Left lung (tissue), 14 donors: ENCODE data around the gene ZNF814. TPM values are rescaled to one million over a fixed set of nuclear protein-coding genes. Genes with fewer than 3 reads are reported as not detected.

Source experiments
- ATAC-seq: fragments of 200-7000 bp; cut with Tn5 transposase; one replicate; pipeline ENCODE4 v1.9.1; 2020; ENCODE audit warnings: moderate library complexity
- DNase-seq, 4 donors: peaks; one replicate each; pipeline ENCODE4 v3.0.0-alpha.2; 2013 to 2020
- H3K27ac ChIP-seq, 2 donors: fragments of 200-600 bp; sonication (generic) in 1 of 2; one replicate each; pipeline versions ENCODE4 v1.5.0 to v1.8.0; 2020 to 2021
- H3K27me3 ChIP-seq, 2 donors: fragments of 200-600 bp; sonication (generic) in 1 of 2; one replicate each; pipeline versions ENCODE4 v1.5.0 to v1.8.0; 2020 to 2021
- H3K36me3 ChIP-seq, 2 donors: fragments of 200-600 bp; sonication (generic) in 1 of 2; one replicate each; pipeline versions ENCODE4 v1.5.0 to v1.8.0; 2020 to 2021
- H3K4me1 ChIP-seq, 2 donors: fragments of 200-600 bp; one replicate each; pipeline ENCODE4 v1.8.0; 2021
- H3K4me3 ChIP-seq, 2 donors: fragments of 200-600 bp; sonication (generic) in 1 of 2; one replicate each; pipeline versions ENCODE4 v1.5.0 to v1.8.0; 2020 to 2021; ENCODE audit warnings: mild to moderate bottlenecking in 1 of 2
- H3K9me3 ChIP-seq, 2 donors: fragments of 200-600 bp; sonication (generic) in 1 of 2; one replicate each; pipeline versions ENCODE4 v1.5.0 to v1.8.0; 2020 to 2021
- intact Hi-C, 2 donors: fragments of 100-400 bp; cut with DNase I; formaldehyde crosslinking; loops; one replicate each; pipeline versions ENCODE4 v1.11.2 to v1.14.2; 2022
- long read RNA-seq, 12 donors: library from polyadenylated mRNA in 2 of 12; unstranded in 2 of 12; transcript quantifications; one replicate each; pipeline ENCODE4 v2.0.0 and lab custom pipeline, GENCODE V29; 2019 to 2026
- polyA plus RNA-seq, 6 donors: library from polyadenylated mRNA; unstranded; fragments of 120-200 nt; gene quantifications; one replicate each; pipeline ENCODE4 v1.2.1, GENCODE V29; 2013; ENCODE audit not compliant: insufficient read length in 6 of 6
- total RNA-seq, 2 donors: library from RNA; stranded (reverse); fragmentation: NEBNext Ultra II Directional; extraction: Animal tissue kit (Norgen Biotek cat#: 25700); gene quantifications; one replicate each; pipeline ENCODE4 v1.2.1, GENCODE V29; 2021
- TF ChIP-seq, protein P1 (sequence below), 2 donors: fragments of 200-600 bp; sonication (generic) in 1 of 2; IDR thresholded peaks; one replicate each; pipeline versions ENCODE4 v1.5.0 to v1.8.0; 2021; ENCODE audit warnings: antibody characterized with exemption in 2 of 2
- donor health status: DM: no; HTN: yes; CAD: no.
- donor health status: DM: no; HTN: no; CAD: no.

ZNF814 gene
- total RNA-seq (10 to 100 TPM; 10.7 to 21.0 TPM), polyA plus RNA-seq (10 to 100 TPM; 52.7 to 71.2 (median 65.2) TPM)
- long read RNA-seq, donor 1, transcript ZNF814-202 (1 exons, 2,277 nt) = major isoform, 29 of 41 reads
- long read RNA-seq, donor 1, transcript ZNF814-207 (1 exons, 2,496 nt) = minor isoform, 7 of 41 reads
- long read RNA-seq, donor 1, partial matches to known transcripts = 0 of 41 reads
- long read RNA-seq, donor 1, other reads (novel, unspliced or antisense) = 0 of 41 reads
- long read RNA-seq, donor 2, transcript ZNF814-202 (1 exons, 2,277 nt) = major isoform, 33 of 55 reads
- long read RNA-seq, donor 2, transcript ZNF814-207 (1 exons, 2,496 nt) = minor isoform, 16 of 55 reads
- long read RNA-seq, donor 2, partial matches to known transcripts = 0 of 55 reads
- long read RNA-seq, donor 2, other reads (novel, unspliced or antisense) = 0 of 55 reads
- long read RNA-seq, donor 3, transcript ZNF814-207 (1 exons, 2,496 nt) = major isoform, 8 of 24 reads
- long read RNA-seq, donor 3, transcript ZNF814-202 (1 exons, 2,277 nt) = major isoform, 8 of 24 reads
- long read RNA-seq, donor 3, partial matches to known transcripts = 0 of 24 reads
- long read RNA-seq, donor 3, other reads (novel, unspliced or antisense) = 0 of 24 reads
- long read RNA-seq, donor 4, partial matches to known transcripts = 0 of 6 reads
- long read RNA-seq, donor 4, other reads (novel, unspliced or antisense) = 4 of 6 reads
- long read RNA-seq, donor 5, transcript ZNF814-208 (3 exons, 528 nt) = minor isoform, 7 of 32 reads
- long read RNA-seq, donor 5, transcript ZNF814-207 (1 exons, 2,496 nt) = major isoform, 13 of 32 reads
- long read RNA-seq, donor 5, transcript ZNF814-202 (1 exons, 2,277 nt) = minor isoform, 11 of 32 reads
- long read RNA-seq, donor 5, partial matches to known transcripts = 0 of 32 reads
- long read RNA-seq, donor 5, other reads (novel, unspliced or antisense) = 0 of 32 reads
- long read RNA-seq, donor 6, transcript ZNF814-202 (1 exons, 2,277 nt) = major isoform, 14 of 30 reads
- long read RNA-seq, donor 6, partial matches to known transcripts = 9 of 30 reads
- long read RNA-seq, donor 6, other reads (novel, unspliced or antisense) = 0 of 30 reads
- long read RNA-seq, donor 7, transcript ZNF814-202 (1 exons, 2,277 nt) = major isoform, 9 of 14 reads
- long read RNA-seq, donor 7, partial matches to known transcripts = 0 of 14 reads
- long read RNA-seq, donor 7, other reads (novel, unspliced or antisense) = 0 of 14 reads
- long read RNA-seq, donor 8, transcript ZNF814-202 (1 exons, 2,277 nt) = major isoform, 26 of 44 reads
- long read RNA-seq, donor 8, transcript ZNF814-207 (1 exons, 2,496 nt) = minor isoform, 12 of 44 reads
- long read RNA-seq, donor 8, partial matches to known transcripts = 0 of 44 reads
- long read RNA-seq, donor 8, other reads (novel, unspliced or antisense) = 0 of 44 reads
- long read RNA-seq, donor 9, partial matches to known transcripts = 0 of 1 reads
- long read RNA-seq, donor 9, other reads (novel, unspliced or antisense) = 0 of 1 reads
- long read RNA-seq, donor 10, partial matches to known transcripts = 0 of 3 reads
- long read RNA-seq, donor 10, other reads (novel, unspliced or antisense) = 0 of 3 reads
- long read RNA-seq, donor 11 = 0 reads
- long read RNA-seq, donor 12, transcript ZNF814-207 (1 exons, 2,496 nt) = minor isoform, 10 of 50 reads
- long read RNA-seq, donor 12, transcript ZNF814-202 (1 exons, 2,277 nt) = major isoform, 23 of 50 reads
- long read RNA-seq, donor 12, transcript ZNF814-208 (3 exons, 528 nt) = minor isoform, 6 of 50 reads
- long read RNA-seq, donor 12, partial matches to known transcripts = 9 of 50 reads
- long read RNA-seq, donor 12, other reads (novel, unspliced or antisense) = 0 of 50 reads

DNA sequence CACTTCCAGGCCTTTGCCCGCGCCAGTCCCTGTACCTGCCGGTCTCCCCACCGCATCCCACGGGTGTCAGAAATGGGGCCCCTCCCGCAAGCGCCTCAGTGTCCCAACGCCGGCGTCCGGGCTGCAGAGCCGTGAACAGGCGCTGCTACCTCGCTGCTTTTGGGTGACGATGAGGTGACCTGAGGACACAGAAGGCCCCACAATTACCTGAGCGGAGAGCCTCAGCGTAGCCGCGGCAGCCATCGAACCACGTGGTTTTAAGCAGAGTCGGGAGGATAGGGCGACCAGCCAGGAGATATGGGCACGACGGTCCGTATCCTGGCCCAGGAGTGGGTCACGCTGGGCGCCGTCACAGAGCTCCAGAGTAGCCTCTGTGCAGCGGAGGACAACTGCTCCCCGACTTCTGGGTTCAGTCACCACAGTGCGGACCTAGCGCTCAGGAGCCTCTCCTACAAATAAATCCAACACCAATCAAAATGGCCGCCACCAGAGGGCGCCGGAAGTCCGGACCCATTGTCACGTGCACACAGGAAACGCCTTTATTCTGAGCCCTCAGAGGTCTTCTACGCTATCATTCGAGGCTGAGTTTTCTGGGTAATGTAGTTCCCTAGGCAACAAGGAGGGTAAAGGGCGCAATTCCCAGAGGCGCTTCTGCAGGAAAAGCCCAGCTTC, at the start of gene ZNF814:
Gene ZNF814, minus strand, starts transcription at position 478 of the 672 bp plus-strand sequence. Its CDS starts 235 bp downstream, at position 243.
- Histone ChIP-seq H3K9me3 (peaks cover 0 to 25% of the 10 kb centered on the region in 2 donors), H3K4me1 (peaks cover 0 to 12% of the 10 kb centered on the region in 2 donors), H3K4me3 (peak within 1 kb of the TSS; percentile 63 to 69), H3K36me3 (peaks cover 0 to 31% of the 10 kb centered on the region in 2 donors), H3K27me3 (no peaks in the 10 kb centered on the region), H3K27ac (peak within 1 kb of the TSS; percentile 56 to 73)
- ATAC-seq = peak; percentile 95
- TF ChIP-seq, protein P1, sequence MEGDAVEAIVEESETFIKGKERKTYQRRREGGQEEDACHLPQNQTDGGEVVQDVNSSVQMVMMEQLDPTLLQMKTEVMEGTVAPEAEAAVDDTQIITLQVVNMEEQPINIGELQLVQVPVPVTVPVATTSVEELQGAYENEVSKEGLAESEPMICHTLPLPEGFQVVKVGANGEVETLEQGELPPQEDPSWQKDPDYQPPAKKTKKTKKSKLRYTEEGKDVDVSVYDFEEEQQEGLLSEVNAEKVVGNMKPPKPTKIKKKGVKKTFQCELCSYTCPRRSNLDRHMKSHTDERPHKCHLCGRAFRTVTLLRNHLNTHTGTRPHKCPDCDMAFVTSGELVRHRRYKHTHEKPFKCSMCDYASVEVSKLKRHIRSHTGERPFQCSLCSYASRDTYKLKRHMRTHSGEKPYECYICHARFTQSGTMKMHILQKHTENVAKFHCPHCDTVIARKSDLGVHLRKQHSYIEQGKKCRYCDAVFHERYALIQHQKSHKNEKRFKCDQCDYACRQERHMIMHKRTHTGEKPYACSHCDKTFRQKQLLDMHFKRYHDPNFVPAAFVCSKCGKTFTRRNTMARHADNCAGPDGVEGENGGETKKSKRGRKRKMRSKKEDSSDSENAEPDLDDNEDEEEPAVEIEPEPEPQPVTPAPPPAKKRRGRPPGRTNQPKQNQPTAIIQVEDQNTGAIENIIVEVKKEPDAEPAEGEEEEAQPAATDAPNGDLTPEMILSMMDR (IDR thresholded peaks at IDR 0.05) = peak in 1 of 2 donors; percentile 29
- peak; percentile 76 to 88 (median 80) for DNase-seq
- intact Hi-C loops = no loop called here

DNA sequence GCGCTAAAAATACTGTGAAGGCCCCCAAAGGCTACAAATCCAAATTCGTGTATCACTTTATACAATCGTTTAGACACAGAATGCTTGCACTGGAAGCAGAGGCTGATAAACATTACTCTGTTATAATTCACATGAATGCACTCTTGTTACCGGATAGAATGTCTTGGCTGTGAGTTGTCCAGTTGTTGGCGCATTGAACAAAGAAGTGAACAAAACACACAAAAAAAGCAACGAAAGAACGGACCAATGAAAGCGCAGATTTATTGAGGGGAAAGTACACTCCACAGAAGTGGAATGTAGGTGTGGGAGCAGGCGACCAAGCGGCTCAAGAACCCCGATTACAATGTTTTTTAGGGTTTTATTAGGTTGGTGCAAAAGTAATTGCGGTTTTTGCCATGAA, 46.9 kb upstream of the ZNF814 start:
- no peak for ATAC-seq

DNA sequence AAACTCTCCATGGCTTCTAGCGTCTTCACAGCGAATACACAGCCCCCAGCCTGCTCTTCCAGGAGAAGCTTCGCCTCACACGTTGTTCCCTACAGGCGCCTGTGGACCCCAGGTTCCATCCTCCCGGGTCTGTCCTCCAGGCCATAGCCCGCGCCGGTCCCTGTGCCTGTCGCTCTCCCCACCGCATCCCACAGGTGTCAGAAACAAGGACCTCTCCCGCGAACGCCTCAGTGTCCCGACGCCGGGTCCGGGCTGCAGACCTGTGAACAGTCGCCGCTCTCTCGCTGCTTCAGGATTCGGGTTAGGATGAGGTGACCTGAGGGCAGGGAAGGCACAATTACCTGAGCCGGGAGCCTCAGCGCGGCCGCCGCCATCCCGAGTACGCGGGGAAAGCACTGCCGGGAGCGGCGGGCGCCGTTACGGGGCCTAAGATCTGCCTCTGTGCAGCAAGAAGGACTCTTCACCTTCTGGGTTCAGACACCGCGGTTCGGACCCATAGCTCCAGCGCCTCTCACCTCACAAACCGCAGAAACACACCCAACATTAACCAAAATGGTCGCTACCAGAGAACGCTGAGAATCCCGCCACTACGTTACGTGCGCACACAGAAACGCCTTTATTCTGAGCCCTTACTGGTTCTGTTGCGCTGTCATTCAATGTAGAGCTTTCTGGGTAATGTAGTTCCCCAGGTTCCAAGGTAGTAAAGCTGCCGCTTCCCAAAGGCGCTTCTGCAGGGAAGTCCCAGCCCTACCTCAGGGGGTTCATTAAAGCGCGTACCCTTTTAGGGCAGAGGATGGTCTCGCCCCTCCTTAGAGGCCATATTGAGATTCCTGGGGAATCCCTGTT, 46.2 kb upstream of the ZNF814 start, which contains the start of gene ZNF418:
Gene ZNF418, minus strand, starts transcription at position 583 of the 846 bp plus-strand sequence. CDS start 1,580 bp downstream, outside the sequence.
- TF ChIP-seq, protein P1 (IDR thresholded peaks at IDR 0.05) = no peak
- Histone ChIP-seq H3K4me1 (peaks cover 0 to 5% of the 10 kb centered on the region in 2 donors), H3K9me3 (peaks cover 0 to 91% of the 10 kb centered on the region in 2 donors), H3K27ac (no peak within 1 kb of the TSS), H3K27me3 (no peaks in the 10 kb centered on the region), H3K4me3 (peak within 1 kb of the TSS; percentile 63 to 65), H3K36me3 (peaks cover 0 to 45% of the 10 kb centered on the region in 2 donors)
- intact Hi-C loops = no loop called here
- ATAC-seq (peak; percentile 100), DNase-seq (peak; percentile 71 to 86 (median 76))

More for the DNA sequence above, 46.9 kb upstream of the ZNF814 start:
- TF ChIP-seq, protein P1 (IDR thresholded peaks at IDR 0.05) = no peak
- Histone ChIP-seq H3K36me3 (peaks cover 0 to 47% of the 10 kb centered on the region in 2 donors), H3K27ac (no peak overlapping the region), H3K27me3 (no peaks in the 10 kb centered on the region), H3K4me3 (no peak overlapping the region), H3K4me1 (peaks cover 0 to 5% of the 10 kb centered on the region in 2 donors), H3K9me3 (peaks cover 0 to 91% of the 10 kb centered on the region in 2 donors)
- no peak for DNase-seq
- intact Hi-C loops = no loop called here
